ENCODE measurements around the gene MMP2. TPM values are rescaled to one million over a fixed set of nuclear protein-coding genes. Genes with fewer than 3 reads are reported as not detected.

Gene MMP2
- total and polyA plus RNA-seq, 2 of the 13 experiments (the other 11 are each of a cell fraction or from before 2014, with no cell fraction given) = 0.31 to 1.3 TPM

DNA sequence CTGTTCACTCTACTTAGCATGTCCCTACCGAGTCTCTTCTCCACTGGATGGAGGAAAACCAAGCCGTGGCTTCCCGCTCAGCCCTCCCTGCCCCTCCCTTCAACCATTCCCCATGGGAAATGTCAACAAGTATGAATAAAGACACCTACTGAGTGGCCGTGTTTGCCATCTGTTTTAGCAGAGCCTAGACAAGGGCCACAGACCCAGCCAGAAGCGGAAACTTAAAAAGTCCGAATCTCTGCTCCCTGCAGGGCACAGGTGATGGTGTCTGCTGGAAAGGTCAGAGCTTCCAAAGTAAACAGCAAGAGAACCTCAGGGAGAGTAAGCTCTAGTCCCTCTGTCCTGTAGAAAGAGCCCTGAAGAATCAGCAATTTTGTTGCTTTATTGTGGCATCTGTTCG is 27.1 kb downstream of the MMP2 start (continued):
- TF ChIP-seq, protein P1, sequence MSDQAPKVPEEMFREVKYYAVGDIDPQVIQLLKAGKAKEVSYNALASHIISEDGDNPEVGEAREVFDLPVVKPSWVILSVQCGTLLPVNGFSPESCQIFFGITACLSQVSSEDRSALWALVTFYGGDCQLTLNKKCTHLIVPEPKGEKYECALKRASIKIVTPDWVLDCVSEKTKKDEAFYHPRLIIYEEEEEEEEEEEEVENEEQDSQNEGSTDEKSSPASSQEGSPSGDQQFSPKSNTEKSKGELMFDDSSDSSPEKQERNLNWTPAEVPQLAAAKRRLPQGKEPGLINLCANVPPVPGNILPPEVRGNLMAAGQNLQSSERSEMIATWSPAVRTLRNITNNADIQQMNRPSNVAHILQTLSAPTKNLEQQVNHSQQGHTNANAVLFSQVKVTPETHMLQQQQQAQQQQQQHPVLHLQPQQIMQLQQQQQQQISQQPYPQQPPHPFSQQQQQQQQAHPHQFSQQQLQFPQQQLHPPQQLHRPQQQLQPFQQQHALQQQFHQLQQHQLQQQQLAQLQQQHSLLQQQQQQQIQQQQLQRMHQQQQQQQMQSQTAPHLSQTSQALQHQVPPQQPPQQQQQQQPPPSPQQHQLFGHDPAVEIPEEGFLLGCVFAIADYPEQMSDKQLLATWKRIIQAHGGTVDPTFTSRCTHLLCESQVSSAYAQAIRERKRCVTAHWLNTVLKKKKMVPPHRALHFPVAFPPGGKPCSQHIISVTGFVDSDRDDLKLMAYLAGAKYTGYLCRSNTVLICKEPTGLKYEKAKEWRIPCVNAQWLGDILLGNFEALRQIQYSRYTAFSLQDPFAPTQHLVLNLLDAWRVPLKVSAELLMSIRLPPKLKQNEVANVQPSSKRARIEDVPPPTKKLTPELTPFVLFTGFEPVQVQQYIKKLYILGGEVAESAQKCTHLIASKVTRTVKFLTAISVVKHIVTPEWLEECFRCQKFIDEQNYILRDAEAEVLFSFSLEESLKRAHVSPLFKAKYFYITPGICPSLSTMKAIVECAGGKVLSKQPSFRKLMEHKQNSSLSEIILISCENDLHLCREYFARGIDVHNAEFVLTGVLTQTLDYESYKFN (CRISPR knock-in tag; conservative IDR thresholded peaks at IDR 0.05) = 0 out of 2 replicates have a peak, but pooled peaks have one; percentile 21
- TF ChIP-seq FOXP1 (IDR thresholded peaks at IDR 0.05) (no peak), FOXP1 (CRISPR knock-in tag; IDR thresholded peaks at IDR 0.05) (peak; percentile 36; the same call in 1 of the 2 replicates), KAT8 (CRISPR knock-in tag; IDR thresholded peaks at IDR 0.05) (0 out of 2 replicates have a peak, but pooled peaks have one; percentile 21), SOX5 (CRISPR knock-in tag; IDR thresholded peaks at IDR 0.05; ENCODE audit: borderline replicate concordance) (peak; percentile 46; the same call in 1 of the 2 replicates), RARA (CRISPR knock-in tag; IDR thresholded peaks at IDR 0.05) (0 out of 2 replicates have a peak, but pooled peaks have one; percentile 46), RXRB (CRISPR knock-in tag; IDR thresholded peaks at IDR 0.05; ENCODE audit: borderline replicate concordance) (peak; percentile 57; the same call in 1 of the 2 replicates), SNAPC2 (CRISPR knock-in tag; IDR thresholded peaks at IDR 0.05) (no peak), HDAC1 (CRISPR knock-in tag; IDR thresholded peaks at IDR 0.05) (0 out of 2 replicates have a peak, but pooled peaks have one; percentile 24), KDM2A (CRISPR knock-in tag; IDR thresholded peaks at IDR 0.05; ENCODE audit: borderline replicate concordance, low read depth) (peak; percentile 28; the same call in 1 of the 2 replicates), FOXA1 (IDR thresholded peaks at IDR 0.05) (no peak), FOXA1 (CRISPR knock-in tag; IDR thresholded peaks at IDR 0.05) (peak; percentile 90), TARDBP (CRISPR knock-in tag; IDR thresholded peaks at IDR 0.05) (0 out of 2 replicates have a peak, but pooled peaks have one; percentile 56), CENPT (CRISPR knock-in tag; IDR thresholded peaks at IDR 0.05; ENCODE audit: low read depth) (no peak)
- TF ChIP-seq, protein P2, sequence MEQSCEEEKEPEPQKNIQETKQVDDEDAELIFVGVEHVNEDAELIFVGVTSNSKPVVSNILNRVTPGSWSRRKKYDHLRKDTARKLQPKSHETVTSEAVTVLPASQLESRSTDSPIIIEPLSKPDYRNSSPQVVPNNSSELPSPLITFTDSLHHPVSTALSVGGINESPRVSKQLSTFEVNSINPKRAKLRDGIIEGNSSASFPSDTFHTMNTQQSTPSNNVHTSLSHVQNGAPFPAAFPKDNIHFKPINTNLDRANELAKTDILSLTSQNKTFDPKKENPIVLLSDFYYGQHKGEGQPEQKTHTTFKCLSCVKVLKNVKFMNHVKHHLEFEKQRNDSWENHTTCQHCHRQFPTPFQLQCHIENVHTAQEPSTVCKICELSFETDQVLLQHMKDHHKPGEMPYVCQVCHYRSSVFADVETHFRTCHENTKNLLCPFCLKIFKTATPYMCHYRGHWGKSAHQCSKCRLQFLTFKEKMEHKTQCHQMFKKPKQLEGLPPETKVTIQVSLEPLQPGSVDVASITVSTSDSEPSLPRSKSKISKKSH (CRISPR knock-in tag; IDR thresholded peaks at IDR 0.05; ENCODE audit: borderline replicate concordance) = no peak
- TF ChIP-seq, protein P3, sequence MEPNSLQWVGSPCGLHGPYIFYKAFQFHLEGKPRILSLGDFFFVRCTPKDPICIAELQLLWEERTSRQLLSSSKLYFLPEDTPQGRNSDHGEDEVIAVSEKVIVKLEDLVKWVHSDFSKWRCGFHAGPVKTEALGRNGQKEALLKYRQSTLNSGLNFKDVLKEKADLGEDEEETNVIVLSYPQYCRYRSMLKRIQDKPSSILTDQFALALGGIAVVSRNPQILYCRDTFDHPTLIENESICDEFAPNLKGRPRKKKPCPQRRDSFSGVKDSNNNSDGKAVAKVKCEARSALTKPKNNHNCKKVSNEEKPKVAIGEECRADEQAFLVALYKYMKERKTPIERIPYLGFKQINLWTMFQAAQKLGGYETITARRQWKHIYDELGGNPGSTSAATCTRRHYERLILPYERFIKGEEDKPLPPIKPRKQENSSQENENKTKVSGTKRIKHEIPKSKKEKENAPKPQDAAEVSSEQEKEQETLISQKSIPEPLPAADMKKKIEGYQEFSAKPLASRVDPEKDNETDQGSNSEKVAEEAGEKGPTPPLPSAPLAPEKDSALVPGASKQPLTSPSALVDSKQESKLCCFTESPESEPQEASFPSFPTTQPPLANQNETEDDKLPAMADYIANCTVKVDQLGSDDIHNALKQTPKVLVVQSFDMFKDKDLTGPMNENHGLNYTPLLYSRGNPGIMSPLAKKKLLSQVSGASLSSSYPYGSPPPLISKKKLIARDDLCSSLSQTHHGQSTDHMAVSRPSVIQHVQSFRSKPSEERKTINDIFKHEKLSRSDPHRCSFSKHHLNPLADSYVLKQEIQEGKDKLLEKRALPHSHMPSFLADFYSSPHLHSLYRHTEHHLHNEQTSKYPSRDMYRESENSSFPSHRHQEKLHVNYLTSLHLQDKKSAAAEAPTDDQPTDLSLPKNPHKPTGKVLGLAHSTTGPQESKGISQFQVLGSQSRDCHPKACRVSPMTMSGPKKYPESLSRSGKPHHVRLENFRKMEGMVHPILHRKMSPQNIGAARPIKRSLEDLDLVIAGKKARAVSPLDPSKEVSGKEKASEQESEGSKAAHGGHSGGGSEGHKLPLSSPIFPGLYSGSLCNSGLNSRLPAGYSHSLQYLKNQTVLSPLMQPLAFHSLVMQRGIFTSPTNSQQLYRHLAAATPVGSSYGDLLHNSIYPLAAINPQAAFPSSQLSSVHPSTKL (CRISPR knock-in tag; IDR thresholded peaks at IDR 0.05) = peak; percentile 72; the same call in 1 of the 2 replicates
- TF ChIP-seq, protein P4, sequence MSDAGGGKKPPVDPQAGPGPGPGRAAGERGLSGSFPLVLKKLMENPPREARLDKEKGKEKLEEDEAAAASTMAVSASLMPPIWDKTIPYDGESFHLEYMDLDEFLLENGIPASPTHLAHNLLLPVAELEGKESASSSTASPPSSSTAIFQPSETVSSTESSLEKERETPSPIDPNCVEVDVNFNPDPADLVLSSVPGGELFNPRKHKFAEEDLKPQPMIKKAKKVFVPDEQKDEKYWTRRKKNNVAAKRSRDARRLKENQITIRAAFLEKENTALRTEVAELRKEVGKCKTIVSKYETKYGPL (CRISPR knock-in tag; IDR thresholded peaks at IDR 0.05) = no peak
- TF ChIP-seq, protein P5, sequence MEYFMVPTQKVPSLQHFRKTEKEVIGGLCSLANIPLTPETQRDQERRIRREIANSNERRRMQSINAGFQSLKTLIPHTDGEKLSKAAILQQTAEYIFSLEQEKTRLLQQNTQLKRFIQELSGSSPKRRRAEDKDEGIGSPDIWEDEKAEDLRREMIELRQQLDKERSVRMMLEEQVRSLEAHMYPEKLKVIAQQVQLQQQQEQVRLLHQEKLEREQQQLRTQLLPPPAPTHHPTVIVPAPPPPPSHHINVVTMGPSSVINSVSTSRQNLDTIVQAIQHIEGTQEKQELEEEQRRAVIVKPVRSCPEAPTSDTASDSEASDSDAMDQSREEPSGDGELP (IDR thresholded peaks at IDR 0.05; ENCODE audit: borderline replicate concordance, low read depth) = peak; percentile 75; the same call in 1 of the 2 replicates

Measured in HepG2 (cell line).